ENCODE results near the gene BCOR. TPM values are rescaled to one million over a fixed set of nuclear protein-coding genes. Genes with fewer than 3 reads are reported as not detected.
A peak's percentile ranks its signal among the peaks of the same experiment; 100 is the strongest.

Gene BCOR
- total RNA-seq, 1 experiment from 2014 or later: 21.8 TPM

DNA sequence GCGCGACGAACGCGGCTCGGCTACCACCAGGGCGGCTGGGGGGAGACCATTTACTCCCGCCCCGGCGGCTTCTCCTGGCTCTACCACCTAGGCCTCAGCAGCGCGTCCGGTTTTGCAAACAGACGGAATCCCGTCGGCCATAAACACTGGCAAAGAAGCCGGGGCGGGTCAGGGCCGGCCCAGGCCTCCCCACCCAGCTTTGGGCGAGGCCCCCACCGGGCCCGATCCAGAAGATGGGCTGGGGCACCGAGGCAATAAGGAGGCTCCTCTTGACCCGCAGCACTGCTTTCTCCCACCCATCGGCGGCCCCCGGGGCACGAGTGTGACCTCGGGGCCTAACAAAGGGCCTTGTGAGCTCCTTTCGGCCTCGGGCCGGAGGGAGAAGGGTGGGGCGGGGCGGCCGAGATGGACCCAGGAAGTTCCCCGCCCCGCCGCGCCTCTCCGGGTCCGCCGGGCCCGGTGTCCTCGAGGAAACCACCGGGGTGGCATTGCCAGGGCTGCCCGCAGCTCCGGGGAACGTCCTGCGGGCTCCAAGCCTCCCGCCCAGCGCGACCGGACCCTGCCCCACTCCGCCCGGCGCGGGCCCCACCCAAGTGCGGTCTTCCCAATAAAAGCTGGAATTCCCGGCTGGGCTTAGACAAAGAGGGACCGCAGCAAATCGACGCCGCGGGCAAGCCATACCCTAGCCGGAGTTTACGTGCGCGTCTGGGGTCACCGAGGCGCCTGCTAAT is 5.9 kb downstream of the BCOR start:
- ATAC-seq: 0 out of 2 replicates have a peak, but pooled peaks have one; percentile 5
- H3K9ac ChIP-seq (ENCODE audit: low read length): peak overlapping the region; percentile 69
- no peaks in the 10 kb centered on the region for H3K36me3 ChIP-seq (ENCODE audit: low read depth, low read length)
- H2AFZ ChIP-seq (ENCODE audit: low read length): peak overlapping the region; percentile 67
- peak overlapping the region; percentile 66 for H3K4me3 ChIP-seq (ENCODE audit: low read length)
- H3K4me1 ChIP-seq (ENCODE audit: insufficient read depth, low read length): peaks cover 49% of the 10 kb centered on the region
- no peak for DNase-seq
- intact Hi-C loops (cut with micrococcal nuclease): loop anchor here (5.0 kb wide), 1 partner anchor 60 kb away; no protein-coding TSS in a partner anchor
- CTCF ChIA-PET: no interaction called here
- H3K9me2 ChIP-seq (replicated peaks; ENCODE audit: low read length): no peaks in the 10 kb centered on the region
- BruUV-seq (replicated peaks): no TSS peak
- TF ChIP-seq CTCF (conservative IDR thresholded peaks at IDR 0.05; ENCODE audit: low read depth, low read length) (no peak), EZH2 (IDR thresholded peaks at IDR 0.05; ENCODE audit: low read length, unreplicated experiment) (no peak), EZH2phosphoT487 (IDR thresholded peaks at IDR 0.05; ENCODE audit: borderline replicate concordance, low read length) (no peak)
- H3K27ac ChIP-seq (ENCODE audit: low read length): peak overlapping the region; percentile 32
- no peaks in the 10 kb centered on the region for H3K27me3 ChIP-seq (ENCODE audit: low read length)
- peaks cover 14% of the 10 kb centered on the region; the same call in 1 of the 2 replicates for H4K20me1 ChIP-seq (ENCODE audit: low read length)
- no peaks in the 10 kb centered on the region for H3F3A ChIP-seq (ENCODE audit: low read length, unreplicated experiment)
- H3K79me2 ChIP-seq (ENCODE audit: low read length): peaks cover 99% of the 10 kb centered on the region
- H3K4me2 ChIP-seq (ENCODE audit: low read length): peak overlapping the region; percentile 99
- no peaks in the 10 kb centered on the region for H3K9me3 ChIP-seq (ENCODE audit: low read length)
- POLR2A ChIA-PET (ENCODE audit: unreplicated experiment): interaction anchor here (0.6 kb wide), 1 partner anchor 79 kb away, joined by 5 read pairs; no protein-coding TSS in a partner anchor

DNA sequence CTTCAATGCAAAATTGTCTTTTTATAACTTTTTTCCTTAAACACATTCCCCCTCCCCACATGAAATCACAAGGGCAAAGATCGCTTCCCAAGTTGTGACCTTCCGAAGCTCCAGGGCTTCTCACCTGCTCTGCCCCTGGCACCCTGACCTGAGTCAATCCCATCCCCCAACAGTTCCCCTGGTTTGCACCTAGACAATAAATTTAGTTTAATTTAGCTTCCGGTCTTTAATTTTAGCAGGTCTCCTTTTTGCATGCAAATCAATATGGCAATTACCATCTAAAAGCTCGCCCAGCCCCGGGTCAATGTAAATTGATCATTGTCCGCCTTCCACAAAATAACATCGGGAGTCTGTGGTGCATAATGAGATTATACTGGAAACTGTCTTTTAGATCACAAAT is 6.8 kb downstream of the BCOR start:
- DNase-seq (no peak), ATAC-seq (no peak)
- H3K4me1 ChIP-seq (ENCODE audit: insufficient read depth, low read length): peaks cover 53% of the 10 kb centered on the region
- peak overlapping the region; percentile 66 for H3K4me3 ChIP-seq (ENCODE audit: low read length)
- H3K27me3 ChIP-seq (ENCODE audit: low read length): no peaks in the 10 kb centered on the region
- peaks cover 14% of the 10 kb centered on the region; the same call in 1 of the 2 replicates for H4K20me1 ChIP-seq (ENCODE audit: low read length)
- H3K79me2 ChIP-seq (ENCODE audit: low read length): peaks cover 99% of the 10 kb centered on the region
- no peaks in the 10 kb centered on the region for H3K9me3 ChIP-seq (ENCODE audit: low read length)
- no TSS peak for BruUV-seq (replicated peaks)
- H2AFZ ChIP-seq (ENCODE audit: low read length): no peak overlapping the region
- H3K4me2 ChIP-seq (ENCODE audit: low read length): peak overlapping the region; percentile 99
- intact Hi-C loops (cut with micrococcal nuclease): loop anchor here (5.0 kb wide), 1 partner anchor 61 kb away; no protein-coding TSS in a partner anchor
- no peaks in the 10 kb centered on the region for H3K9me2 ChIP-seq (replicated peaks; ENCODE audit: low read length)
- no peak for TF ChIP-seq CTCF (conservative IDR thresholded peaks at IDR 0.05; ENCODE audit: low read depth, low read length)
- no peak for TF ChIP-seq EZH2phosphoT487 (IDR thresholded peaks at IDR 0.05; ENCODE audit: borderline replicate concordance, low read length)
- TF ChIP-seq EZH2 (IDR thresholded peaks at IDR 0.05; ENCODE audit: low read length, unreplicated experiment): no peak
- H3F3A ChIP-seq (ENCODE audit: low read length, unreplicated experiment): no peaks in the 10 kb centered on the region
- H3K36me3 ChIP-seq (ENCODE audit: low read depth, low read length): no peaks in the 10 kb centered on the region
- ChIA-PET CTCF (no interaction called here), POLR2A (ENCODE audit: unreplicated experiment) (no interaction called here)
- H3K27ac ChIP-seq (ENCODE audit: low read length): no peak overlapping the region
- peak overlapping the region; percentile 69; the same call in 1 of the 2 replicates for H3K9ac ChIP-seq (ENCODE audit: low read length)
